HepG2 (cell line): ENCODE results near the gene TTC38. TPM values are rescaled to one million over a fixed set of nuclear protein-coding genes. Genes with fewer than 3 reads are reported as not detected.

Experiments
- AGO1 ChIP-seq: fragments of 200-400 bp; formaldehyde crosslinking; IDR thresholded peaks from 2 replicates; pipeline ENCODE4 v1.6.1; 2017; ENCODE audit warnings: mild to moderate bottlenecking, low read depth, low read length, moderate library complexity; ENCODE audit not compliant: poor library complexity, severe bottlenecking
- ARNTL ChIP-seq: sonication (generic); formaldehyde crosslinking; IDR thresholded peaks from 2 replicates; pipeline ENCODE4 v1.4.0; 2020; ENCODE audit warnings: mild to moderate bottlenecking, missing genetic modification reagents
- ATRX ChIP-seq: sonication (generic); formaldehyde crosslinking; IDR thresholded peaks from 2 replicates; pipeline ENCODE4 v1.4.0; 2020; ENCODE audit warnings: missing genetic modification reagents, borderline replicate concordance
- KDM1A ChIP-seq: IDR thresholded peaks from 2 replicates; pipeline ENCODE4 v1.6.1; 2016; ENCODE audit warnings: missing compliant biosample characterization
- KLF6 ChIP-seq: IDR thresholded peaks from 2 replicates; pipeline ENCODE4 v1.8.0; 2016; ENCODE audit warnings: missing biosample characterization, missing genetic modification reagents
- MIXL1 ChIP-seq: IDR thresholded peaks from 2 replicates; pipeline ENCODE4 v1.6.1; 2016
- NFE2L1 ChIP-seq: sonication (generic); formaldehyde crosslinking; IDR thresholded peaks from 2 replicates; pipeline ENCODE4 v1.4.0; 2020; ENCODE audit warnings: missing genetic modification reagents, mild to moderate bottlenecking, borderline replicate concordance
- NR3C1 ChIP-seq: sonication (generic); formaldehyde crosslinking; IDR thresholded peaks from 2 replicates; pipeline ENCODE4 v1.4.0; 2020; ENCODE audit warnings: missing genetic modification reagents
- PPARG ChIP-seq: conservative IDR thresholded peaks from 2 replicates; pipeline ENCODE4 v1.6.1; 2016; ENCODE audit warnings: missing biosample characterization, missing genetic modification reagents
- SP4 ChIP-seq: sonication (generic); formaldehyde crosslinking; IDR thresholded peaks from 2 replicates; pipeline ENCODE4 v1.8.1; 2023; ENCODE audit warnings: mild to moderate bottlenecking, missing genetic modification reagents
- SP5 ChIP-seq: IDR thresholded peaks from 2 replicates; pipeline ENCODE4 v1.6.1; 2016; ENCODE audit warnings: low read depth, borderline replicate concordance
- SYNCRIP ChIP-seq: fragments of 200-400 bp; formaldehyde crosslinking; IDR thresholded peaks from 2 replicates; pipeline ENCODE4 v1.6.1; 2018; ENCODE audit warnings: mild to moderate bottlenecking, low read depth, low read length; ENCODE audit not compliant: insufficient read depth
- TMF1 ChIP-seq: sonication (generic); formaldehyde crosslinking; IDR thresholded peaks from 2 replicates; pipeline ENCODE4 v1.8.1; 2022; ENCODE audit warnings: low read depth, missing genetic modification reagents
- ZNF260 ChIP-seq: sonication (generic); formaldehyde crosslinking; IDR thresholded peaks from 2 replicates; pipeline ENCODE4 v1.4.0; 2020; ENCODE audit warnings: missing genetic modification reagents, low read depth, mild to moderate bottlenecking, borderline replicate concordance
- ZNF598 ChIP-seq: sonication (generic); formaldehyde crosslinking; IDR thresholded peaks from 2 replicates; pipeline ENCODE4 v1.5.1; 2020; ENCODE audit warnings: mild to moderate bottlenecking, missing genetic modification reagents, borderline replicate concordance
- ZNF816 ChIP-seq: sonication (generic); formaldehyde crosslinking; IDR thresholded peaks from 2 replicates; pipeline ENCODE4 v1.8.0; 2022; ENCODE audit warnings: missing genetic modification reagents, mild to moderate bottlenecking, borderline replicate concordance
- polyA plus RNA-seq, 8 experiments: library from polyadenylated mRNA; depleted of rRNA in 3 of 8; stranded (reverse) in 7 of 8; unstranded in 1 of 8; fragments of >200 nt; fragmentation: Illumina TruSeq in 4 of 8; extraction: Trizol in 4 of 8; gene quantifications; 2 replicates each; pipeline versions ENCODE4 v1.2.1 to v1.2.3, GENCODE V29; 2011 to 2016; ENCODE audit warnings: low read depth in 4 of 8, missing spikeins in 1 of 8, mixed read lengths in 1 of 8; ENCODE audit not compliant: insufficient read depth in 1 of 8
- total RNA-seq, 5 experiments: library from RNA; depleted of rRNA; stranded (reverse); fragments of >200 nt; fragmentation: Illumina TruSeq; extraction: Trizol; gene quantifications; 2 replicates each; pipeline ENCODE4 v1.2.3, GENCODE V29; 2016; ENCODE audit warnings: low read depth in 1 of 5
- TF ChIP-seq, protein P1 (sequence below): sonication (generic); formaldehyde crosslinking; IDR thresholded peaks from 2 replicates; pipeline ENCODE4 v1.5.0; 2020; ENCODE audit warnings: missing genetic modification reagents, mild to moderate bottlenecking, borderline replicate concordance
- TF ChIP-seq, protein P2 (sequence below): sonication (generic); formaldehyde crosslinking; IDR thresholded peaks from 2 replicates; pipeline ENCODE4 v1.5.0; 2020; ENCODE audit warnings: missing genetic modification reagents, mild to moderate bottlenecking, borderline replicate concordance
- TF ChIP-seq, protein P3 (sequence below): sonication (generic); formaldehyde crosslinking; IDR thresholded peaks from 2 replicates; pipeline ENCODE4 v1.4.0; 2020; ENCODE audit warnings: missing genetic modification reagents
- TF ChIP-seq, protein P4 (sequence below): sonication (generic); formaldehyde crosslinking; IDR thresholded peaks from 2 replicates; pipeline ENCODE4 v1.5.0; 2020; ENCODE audit warnings: missing genetic modification reagents
- TF ChIP-seq, protein P5 (sequence below): sonication (generic); formaldehyde crosslinking; IDR thresholded peaks from 2 replicates; pipeline ENCODE4 v1.9.0; 2021; ENCODE audit warnings: missing genetic modification reagents, borderline replicate concordance
- TF ChIP-seq, protein P6 (sequence below): sonication (generic); formaldehyde crosslinking; IDR thresholded peaks from 2 replicates; pipeline ENCODE4 v1.4.0; 2020; ENCODE audit warnings: mild to moderate bottlenecking, missing genetic modification reagents, borderline replicate concordance

The TTC38 gene
- total and polyA plus RNA-seq, 2 of the 13 experiments (the other 11 are each of a cell fraction or from before 2014, with no cell fraction given) = 101 to 105 TPM

DNA sequence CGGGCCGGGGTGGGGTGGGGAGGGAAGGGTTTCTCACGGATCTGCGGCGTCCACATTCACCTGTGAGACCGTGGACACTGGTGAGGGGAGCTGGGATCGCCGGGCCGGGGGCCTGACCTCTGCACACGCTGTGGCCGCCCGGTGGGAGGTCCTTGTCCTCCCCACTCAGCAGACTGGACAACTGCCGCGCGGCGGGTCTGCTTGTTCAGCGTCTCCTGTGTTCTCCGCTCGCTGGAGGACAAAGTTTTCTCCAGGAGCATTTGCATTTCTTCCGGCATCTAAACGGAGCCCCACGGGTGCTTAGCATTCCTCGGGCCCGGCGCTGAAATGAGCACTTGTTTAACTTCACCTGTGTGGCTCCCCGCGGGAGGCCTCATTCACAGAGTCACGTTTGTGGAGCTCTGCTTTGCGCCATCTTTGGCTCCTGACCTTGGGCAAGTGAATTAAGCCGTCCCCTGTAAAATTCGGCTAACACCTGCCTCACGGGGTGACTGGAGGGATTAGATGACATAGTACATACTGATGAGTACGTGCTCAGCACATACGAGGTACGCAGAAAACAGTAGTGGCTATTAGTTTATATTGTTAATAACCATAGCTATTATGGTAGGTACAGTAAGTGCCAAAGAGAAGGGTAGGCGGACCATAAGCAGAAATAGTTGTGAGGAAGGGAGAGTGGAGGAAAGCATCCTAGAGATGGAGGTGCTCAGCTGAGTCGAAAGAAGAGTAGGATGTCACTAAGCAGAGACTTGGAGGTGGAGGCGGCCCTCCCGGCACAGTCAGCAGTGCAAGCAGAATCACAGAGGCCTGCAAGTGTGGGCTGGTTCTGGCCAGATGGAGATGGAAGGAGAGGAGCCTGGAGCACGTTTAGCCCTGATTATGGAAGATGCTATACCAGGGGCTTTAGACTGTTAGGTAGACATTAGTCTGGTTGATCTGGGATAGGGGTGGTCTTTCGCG, 68.6 kb downstream of the TTC38 start (continued):
- TF ChIP-seq, protein P1, sequence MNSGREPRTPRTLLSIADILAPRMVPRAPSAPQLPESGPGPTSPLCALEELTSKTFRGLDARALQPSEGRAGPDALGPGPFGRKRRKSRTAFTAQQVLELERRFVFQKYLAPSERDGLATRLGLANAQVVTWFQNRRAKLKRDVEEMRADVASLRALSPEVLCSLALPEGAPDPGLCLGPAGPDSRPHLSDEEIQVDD (CRISPR knock-in tag) = no peak
- TF ChIP-seq NFE2L1 (CRISPR knock-in tag) (0 out of 2 replicates have a peak, but pooled peaks have one; percentile 25), ATRX (CRISPR knock-in tag) (no peak), AGO1 (no peak), SP4 (CRISPR knock-in tag) (0 out of 2 replicates have a peak, but pooled peaks have one; percentile 20), ZNF816 (CRISPR knock-in tag) (no peak), SP5 (CRISPR knock-in tag) (no peak), ZNF260 (CRISPR knock-in tag) (no peak), KDM1A (CRISPR knock-in tag) (no peak), MIXL1 (CRISPR knock-in tag) (no peak), ZNF598 (no peak), ARNTL (CRISPR knock-in tag) (0 out of 2 replicates have a peak, but pooled peaks have one; percentile 1), SYNCRIP (no peak), NR3C1 (CRISPR knock-in tag) (no peak), PPARG (CRISPR knock-in tag) (no peak), TMF1 (CRISPR knock-in tag) (no peak), KLF6 (no peak)
- TF ChIP-seq, protein P2, sequence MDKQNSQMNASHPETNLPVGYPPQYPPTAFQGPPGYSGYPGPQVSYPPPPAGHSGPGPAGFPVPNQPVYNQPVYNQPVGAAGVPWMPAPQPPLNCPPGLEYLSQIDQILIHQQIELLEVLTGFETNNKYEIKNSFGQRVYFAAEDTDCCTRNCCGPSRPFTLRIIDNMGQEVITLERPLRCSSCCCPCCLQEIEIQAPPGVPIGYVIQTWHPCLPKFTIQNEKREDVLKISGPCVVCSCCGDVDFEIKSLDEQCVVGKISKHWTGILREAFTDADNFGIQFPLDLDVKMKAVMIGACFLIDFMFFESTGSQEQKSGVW (CRISPR knock-in tag) = 0 out of 2 replicates have a peak, but pooled peaks have one; percentile 17
- TF ChIP-seq, protein P3, sequence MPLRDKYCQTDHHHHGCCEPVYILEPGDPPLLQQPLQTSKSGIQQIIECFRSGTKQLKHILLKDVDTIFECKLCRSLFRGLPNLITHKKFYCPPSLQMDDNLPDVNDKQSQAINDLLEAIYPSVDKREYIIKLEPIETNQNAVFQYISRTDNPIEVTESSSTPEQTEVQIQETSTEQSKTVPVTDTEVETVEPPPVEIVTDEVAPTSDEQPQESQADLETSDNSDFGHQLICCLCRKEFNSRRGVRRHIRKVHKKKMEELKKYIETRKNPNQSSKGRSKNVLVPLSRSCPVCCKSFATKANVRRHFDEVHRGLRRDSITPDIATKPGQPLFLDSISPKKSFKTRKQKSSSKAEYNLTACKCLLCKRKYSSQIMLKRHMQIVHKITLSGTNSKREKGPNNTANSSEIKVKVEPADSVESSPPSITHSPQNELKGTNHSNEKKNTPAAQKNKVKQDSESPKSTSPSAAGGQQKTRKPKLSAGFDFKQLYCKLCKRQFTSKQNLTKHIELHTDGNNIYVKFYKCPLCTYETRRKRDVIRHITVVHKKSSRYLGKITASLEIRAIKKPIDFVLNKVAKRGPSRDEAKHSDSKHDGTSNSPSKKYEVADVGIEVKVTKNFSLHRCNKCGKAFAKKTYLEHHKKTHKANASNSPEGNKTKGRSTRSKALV = no peak
- TF ChIP-seq, protein P4, sequence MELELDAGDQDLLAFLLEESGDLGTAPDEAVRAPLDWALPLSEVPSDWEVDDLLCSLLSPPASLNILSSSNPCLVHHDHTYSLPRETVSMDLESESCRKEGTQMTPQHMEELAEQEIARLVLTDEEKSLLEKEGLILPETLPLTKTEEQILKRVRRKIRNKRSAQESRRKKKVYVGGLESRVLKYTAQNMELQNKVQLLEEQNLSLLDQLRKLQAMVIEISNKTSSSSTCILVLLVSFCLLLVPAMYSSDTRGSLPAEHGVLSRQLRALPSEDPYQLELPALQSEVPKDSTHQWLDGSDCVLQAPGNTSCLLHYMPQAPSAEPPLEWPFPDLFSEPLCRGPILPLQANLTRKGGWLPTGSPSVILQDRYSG = no peak
- TF ChIP-seq, protein P5, sequence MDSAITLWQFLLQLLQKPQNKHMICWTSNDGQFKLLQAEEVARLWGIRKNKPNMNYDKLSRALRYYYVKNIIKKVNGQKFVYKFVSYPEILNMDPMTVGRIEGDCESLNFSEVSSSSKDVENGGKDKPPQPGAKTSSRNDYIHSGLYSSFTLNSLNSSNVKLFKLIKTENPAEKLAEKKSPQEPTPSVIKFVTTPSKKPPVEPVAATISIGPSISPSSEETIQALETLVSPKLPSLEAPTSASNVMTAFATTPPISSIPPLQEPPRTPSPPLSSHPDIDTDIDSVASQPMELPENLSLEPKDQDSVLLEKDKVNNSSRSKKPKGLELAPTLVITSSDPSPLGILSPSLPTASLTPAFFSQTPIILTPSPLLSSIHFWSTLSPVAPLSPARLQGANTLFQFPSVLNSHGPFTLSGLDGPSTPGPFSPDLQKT (CRISPR knock-in tag) = no peak
- TF ChIP-seq, protein P6, sequence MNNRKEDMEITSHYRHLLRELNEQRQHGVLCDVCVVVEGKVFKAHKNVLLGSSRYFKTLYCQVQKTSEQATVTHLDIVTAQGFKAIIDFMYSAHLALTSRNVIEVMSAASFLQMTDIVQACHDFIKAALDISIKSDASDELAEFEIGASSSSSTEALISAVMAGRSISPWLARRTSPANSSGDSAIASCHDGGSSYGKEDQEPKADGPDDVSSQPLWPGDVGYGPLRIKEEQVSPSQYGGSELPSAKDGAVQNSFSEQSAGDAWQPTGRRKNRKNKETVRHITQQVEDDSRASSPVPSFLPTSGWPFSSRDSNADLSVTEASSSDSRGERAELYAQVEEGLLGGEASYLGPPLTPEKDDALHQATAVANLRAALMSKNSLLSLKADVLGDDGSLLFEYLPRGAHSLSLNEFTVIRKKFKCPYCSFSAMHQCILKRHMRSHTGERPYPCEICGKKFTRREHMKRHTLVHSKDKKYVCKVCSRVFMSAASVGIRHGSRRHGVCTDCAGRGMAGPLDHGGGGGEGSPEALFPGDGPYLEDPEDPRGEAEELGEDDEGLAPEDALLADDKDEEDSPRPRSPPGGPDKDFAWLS (CRISPR knock-in tag) = no peak
